ENCODE results near the gene PDE2A. TPM values are rescaled to one million over a fixed set of nuclear protein-coding genes. Genes with fewer than 3 reads are reported as not detected.

The PDE2A gene
- total RNA-seq, 1 donor from 2014 or later: 3.0 TPM

GRCh38 chr11:72716788-72717435 is 42.7 kb upstream of the PDE2A start:
- no peak for TF ChIP-seq CTCF (conservative IDR thresholded peaks at IDR 0.05)
- Mint-ChIP-seq H3K36me3 (ENCODE audit: low read depth) (no peaks in the 10 kb centered on the region), H3K9me3 (no peaks in the 10 kb centered on the region), H3K4me1 (peaks cover 32% of the 10 kb centered on the region), H3K27me3 (ENCODE audit: low read depth) (no peaks in the 10 kb centered on the region), H3K4me3 (no peak overlapping the region), H3K27ac (ENCODE audit: unreplicated experiment) (no peak overlapping the region)
- no peak for DNase-seq (ENCODE audit: low read depth, low spot score)

- no peak for DNase-seq (ENCODE audit: low read depth, low spot score)
- no peaks in the 10 kb centered on the region for H3K36me3 Mint-ChIP-seq (ENCODE audit: low read depth)
- H3K27ac Mint-ChIP-seq (ENCODE audit: unreplicated experiment): no peak overlapping the region
- TF ChIP-seq CTCF (conservative IDR thresholded peaks at IDR 0.05): no peak
- H3K9me3 Mint-ChIP-seq: no peaks in the 10 kb centered on the region
- H3K27me3 Mint-ChIP-seq (ENCODE audit: low read depth): no peaks in the 10 kb centered on the region
- peak overlapping the region; percentile 45 for H3K4me3 Mint-ChIP-seq
- peaks cover 25% of the 10 kb centered on the region for H3K4me1 Mint-ChIP-seq
Observed at GRCh38 chr11:72716290-72716689, 42.1 kb upstream of the PDE2A start.

- no peaks in the 10 kb centered on the region for H3K27me3 Mint-ChIP-seq (ENCODE audit: low read depth)
- no peaks in the 10 kb centered on the region for H3K9me3 Mint-ChIP-seq
- TF ChIP-seq CTCF (conservative IDR thresholded peaks at IDR 0.05): no peak
- peak overlapping the region; percentile 96 for H3K27ac Mint-ChIP-seq (ENCODE audit: unreplicated experiment)
- H3K36me3 Mint-ChIP-seq (ENCODE audit: low read depth): no peaks in the 10 kb centered on the region
- DNase-seq (ENCODE audit: low read depth, low spot score): no peak
- H3K4me3 Mint-ChIP-seq: peak overlapping the region; percentile 1
- peaks cover 25% of the 10 kb centered on the region for H3K4me1 Mint-ChIP-seq
Observed at GRCh38 chr11:72712841-72713240, 38.6 kb upstream of the PDE2A start.

- Mint-ChIP-seq H3K4me1 (peaks cover 25% of the 10 kb centered on the region), H3K27me3 (ENCODE audit: low read depth) (no peaks in the 10 kb centered on the region), H3K27ac (ENCODE audit: unreplicated experiment) (peak overlapping the region; percentile 96), H3K36me3 (ENCODE audit: low read depth) (no peaks in the 10 kb centered on the region), H3K9me3 (no peaks in the 10 kb centered on the region), H3K4me3 (peak overlapping the region; percentile 1)
- no peak for TF ChIP-seq CTCF (conservative IDR thresholded peaks at IDR 0.05)
- DNase-seq (ENCODE audit: low read depth, low spot score): no peak
Observed at GRCh38 chr11:72712168-72712751, 38.0 kb upstream of the PDE2A start.

GRCh38 chr11:72711141-72711540 is 36.9 kb upstream of the PDE2A start:
- DNase-seq (ENCODE audit: low read depth, low spot score): no peak
- no peak overlapping the region for H3K4me3 Mint-ChIP-seq
- H3K27me3 Mint-ChIP-seq (ENCODE audit: low read depth): no peaks in the 10 kb centered on the region
- H3K9me3 Mint-ChIP-seq: no peaks in the 10 kb centered on the region
- no peaks in the 10 kb centered on the region for H3K36me3 Mint-ChIP-seq (ENCODE audit: low read depth)
- peaks cover 27% of the 10 kb centered on the region for H3K4me1 Mint-ChIP-seq
- no peak for TF ChIP-seq CTCF (conservative IDR thresholded peaks at IDR 0.05)
- H3K27ac Mint-ChIP-seq (ENCODE audit: unreplicated experiment): no peak overlapping the region
